Measurements from ENCODE around the gene CCT6A.
"Not testable (repeated sequence)": the region's sequence is repeated elsewhere in the genome, so short reads cannot be mapped to it uniquely, and the experiment has no call there.

The CCT6A gene

GRCh38 chr7:56063882-56064625 lies 12.5 kb downstream of the CCT6A start, which contains the start of gene SUMF2:
Gene SUMF2, plus strand, starts transcription at chr7:56064286. Its CDS starts 26 bp downstream, at chr7:56064312.
- peak within 1 kb of the TSS; percentile 90 for H3K9ac ChIP-seq (ENCODE audit: low read length)
- H3K4me3 ChIP-seq (ENCODE audit: insufficient read depth, low read length, poor library complexity, severe bottlenecking) = peak within 1 kb of the TSS; percentile 86
- H3K4me2 ChIP-seq (ENCODE audit: low read depth, low read length, poor library complexity, severe bottlenecking) = peak within 1 kb of the TSS; percentile 96
- peaks cover 47% of the 10 kb centered on the region for H3K36me3 ChIP-seq (ENCODE audit: low read length)
- TF ChIP-seq CTCF (IDR thresholded peaks at IDR 0.05; ENCODE audit: insufficient read depth, low read length, poor library complexity, severe bottlenecking) = no peak
- TF ChIP-seq EZH2phosphoT487 (conservative IDR thresholded peaks at IDR 0.05; ENCODE audit: low read length) = no peak
- H3F3A ChIP-seq (ENCODE audit: insufficient read depth) = peaks cover 53% of the 10 kb centered on the region
- H3K27me3 ChIP-seq (ENCODE audit: low read length) = no peaks in the 10 kb centered on the region
- no peaks in the 10 kb centered on the region for H3K9me2 ChIP-seq (replicated peaks; ENCODE audit: insufficient read depth, low read length)
- peaks cover 34% of the 10 kb centered on the region for H3K79me2 ChIP-seq (ENCODE audit: insufficient read depth, low read length)
- H2AFZ ChIP-seq (ENCODE audit: low read depth, low read length, severe bottlenecking) = peak within 1 kb of the TSS; percentile 66
- peaks cover 8% of the 10 kb centered on the region; the same call in 1 of the 2 replicates for H4K20me1 ChIP-seq (ENCODE audit: low read depth, low read length)
- peak within 1 kb of the TSS; percentile 75 for H3K27ac ChIP-seq (ENCODE audit: low read depth, low read length)
- H3K9me3 ChIP-seq (ENCODE audit: insufficient read depth, low read length) = no peaks in the 10 kb centered on the region

GRCh38 chr7:56066376-56066775 lies 14.8 kb downstream of the CCT6A start:
- not testable (repeated sequence) for H3K27ac ChIP-seq (ENCODE audit: low read depth, low read length); H3K27me3 ChIP-seq (ENCODE audit: low read length); H3K9me2 ChIP-seq (replicated peaks; ENCODE audit: insufficient read depth, low read length); H2AFZ ChIP-seq (ENCODE audit: low read depth, low read length, severe bottlenecking); H4K20me1 ChIP-seq (ENCODE audit: low read depth, low read length); H3K9me3 ChIP-seq (ENCODE audit: insufficient read depth, low read length); H3K4me2 ChIP-seq (ENCODE audit: low read depth, low read length, poor library complexity, severe bottlenecking); H3K9ac ChIP-seq (ENCODE audit: low read length); H3K4me3 ChIP-seq (ENCODE audit: insufficient read depth, low read length, poor library complexity, severe bottlenecking)
- peaks cover 35% of the 10 kb centered on the region for H3K36me3 ChIP-seq (ENCODE audit: low read length)
- peaks cover 34% of the 10 kb centered on the region for H3K79me2 ChIP-seq (ENCODE audit: insufficient read depth, low read length)
- peaks cover 29% of the 10 kb centered on the region for H3F3A ChIP-seq (ENCODE audit: insufficient read depth)

- Histone ChIP-seq H3K36me3 (ENCODE audit: low read length) (peaks cover 21% of the 10 kb centered on the region), H4K20me1 (ENCODE audit: low read depth, low read length) (no peaks in the 10 kb centered on the region), H3K9ac (ENCODE audit: low read length) (no peak overlapping the region), H3F3A (ENCODE audit: insufficient read depth) (peaks cover 11% of the 10 kb centered on the region), H3K79me2 (ENCODE audit: insufficient read depth, low read length) (no peaks in the 10 kb centered on the region), H3K4me2 (ENCODE audit: low read depth, low read length, poor library complexity, severe bottlenecking) (no peak overlapping the region), H3K4me3 (ENCODE audit: insufficient read depth, low read length, poor library complexity, severe bottlenecking) (no peak overlapping the region), H3K27ac (ENCODE audit: low read depth, low read length) (no peak overlapping the region), H2AFZ (ENCODE audit: low read depth, low read length, severe bottlenecking) (no peak overlapping the region), H3K27me3 (ENCODE audit: low read length) (no peaks in the 10 kb centered on the region), H3K9me3 (ENCODE audit: insufficient read depth, low read length) (no peaks in the 10 kb centered on the region), H3K9me2 (replicated peaks; ENCODE audit: insufficient read depth, low read length) (no peaks in the 10 kb centered on the region)
- no peak for TF ChIP-seq EZH2phosphoT487 (conservative IDR thresholded peaks at IDR 0.05; ENCODE audit: low read length)
- peak; percentile 98 for TF ChIP-seq CTCF (IDR thresholded peaks at IDR 0.05; ENCODE audit: insufficient read depth, low read length, poor library complexity, severe bottlenecking)
Measured at GRCh38 chr7:56074371-56074791, 22.8 kb downstream of the CCT6A start.

- Histone ChIP-seq H3K36me3 (ENCODE audit: low read length) (peaks cover 17% of the 10 kb centered on the region), H3K9me3 (ENCODE audit: insufficient read depth, low read length) (no peaks in the 10 kb centered on the region), H3K4me3 (ENCODE audit: insufficient read depth, low read length, poor library complexity, severe bottlenecking) (no peak overlapping the region), H3K9me2 (replicated peaks; ENCODE audit: insufficient read depth, low read length) (no peaks in the 10 kb centered on the region), H3F3A (ENCODE audit: insufficient read depth) (peaks cover 9% of the 10 kb centered on the region), H2AFZ (ENCODE audit: low read depth, low read length, severe bottlenecking) (no peak overlapping the region), H3K27me3 (ENCODE audit: low read length) (no peaks in the 10 kb centered on the region), H3K79me2 (ENCODE audit: insufficient read depth, low read length) (no peaks in the 10 kb centered on the region), H3K4me2 (ENCODE audit: low read depth, low read length, poor library complexity, severe bottlenecking) (no peak overlapping the region), H3K27ac (ENCODE audit: low read depth, low read length) (no peak overlapping the region), H3K9ac (ENCODE audit: low read length) (no peak overlapping the region), H4K20me1 (ENCODE audit: low read depth, low read length) (no peaks in the 10 kb centered on the region)
- TF ChIP-seq CTCF (IDR thresholded peaks at IDR 0.05; ENCODE audit: insufficient read depth, low read length, poor library complexity, severe bottlenecking) (no peak), EZH2phosphoT487 (conservative IDR thresholded peaks at IDR 0.05; ENCODE audit: low read length) (no peak)
Measured at GRCh38 chr7:56077681-56078080, 26.1 kb downstream of the CCT6A start.

Measured in SU-DHL-6 (cell line).